Lower lobe of right lung (tissue), 2 donors: Measurements from ENCODE around the gene BST1. TPM values are rescaled to one million over a fixed set of nuclear protein-coding genes. Genes with fewer than 3 reads are reported as not detected.
"Not testable (repeated sequence)": the region's sequence is repeated elsewhere in the genome, so short reads cannot be mapped to it uniquely, and the experiment has no call there.

Source experiments
- ATAC-seq, 2 donors: fragments of 200-7000 bp; cut with Tn5 transposase; one replicate each; pipeline ENCODE4 v1.9.1; 2020 to 2022; ENCODE audit warnings: mild to moderate bottlenecking in 2 of 2, moderate library complexity in 2 of 2
- DNase-seq: peaks from one replicate; pipeline ENCODE4 v3.0.0-alpha.2; 2020
- H3K27ac ChIP-seq: fragments of 200-600 bp; one replicate; pipeline ENCODE4 v1.8.0; 2022
- H3K27me3 ChIP-seq: fragments of 200-600 bp; one replicate; pipeline ENCODE4 v1.8.0; 2022; ENCODE audit warnings: low read depth
- H3K36me3 ChIP-seq: fragments of 200-600 bp; one replicate; pipeline ENCODE4 v1.8.0; 2022; ENCODE audit warnings: mild to moderate bottlenecking
- H3K4me1 ChIP-seq: fragments of 200-600 bp; one replicate; pipeline ENCODE4 v1.8.0; 2022
- H3K4me3 ChIP-seq: fragments of 200-600 bp; one replicate; pipeline ENCODE4 v1.8.0; 2022; ENCODE audit warnings: mild to moderate bottlenecking
- H3K9me3 ChIP-seq: fragments of 200-600 bp; one replicate; pipeline ENCODE4 v1.8.0; 2022
- intact Hi-C: fragments of 100-400 bp; cut with DNase I; formaldehyde crosslinking; loops from one replicate; pipeline ENCODE4 v1.11.0; 2022
- total RNA-seq: library from RNA; stranded (reverse); fragmentation: NEBNext Ultra II Directional; extraction: Animal tissue kit (Norgen Biotek cat#: 25700); gene quantifications from one replicate; pipeline ENCODE4 v1.2.1, GENCODE V29; 2021
- TF ChIP-seq, protein P1 (sequence below): fragments of 200-600 bp; IDR thresholded peaks from one replicate; pipeline ENCODE4 v1.8.0; 2022; ENCODE audit warnings: antibody characterized with exemption, mild to moderate bottlenecking
- donor health status: DM: no; HTN: yes; CAD: no; lungs with severe emphysema.

The BST1 gene
- total RNA-seq, 1 donor from 2014 or later, result 17.8 TPM

DNA sequence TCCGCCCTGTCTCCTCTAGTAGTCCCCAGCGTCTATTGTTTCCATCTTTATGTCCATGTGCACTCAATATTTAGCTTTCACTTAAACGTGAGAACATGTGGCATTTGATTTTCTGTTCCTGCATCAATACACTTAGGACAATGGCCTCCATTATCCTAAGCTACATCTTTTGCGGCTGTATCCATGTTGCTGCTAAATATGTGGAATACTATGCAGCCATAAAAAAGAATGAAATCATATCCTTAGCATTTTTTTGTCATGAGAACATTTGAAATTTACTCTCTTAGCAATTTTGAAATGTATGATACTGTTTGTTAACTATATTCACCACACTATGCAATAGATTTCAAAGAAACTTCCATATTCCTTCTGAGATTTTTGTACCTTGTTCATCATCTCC lies 55.4 kb downstream of the BST1 start:
- ATAC-seq, result no peak
- H3K4me1 ChIP-seq, result peaks cover 8% of the 10 kb centered on the region
- no peaks in the 10 kb centered on the region for H3K36me3 ChIP-seq
- H3K4me3 ChIP-seq, result no peak overlapping the region
- no peaks in the 10 kb centered on the region for H3K9me3 ChIP-seq
- intact Hi-C loops, result no loop called here
- H3K27ac ChIP-seq, result no peak overlapping the region
- DNase-seq, result no peak
- TF ChIP-seq, protein P1, sequence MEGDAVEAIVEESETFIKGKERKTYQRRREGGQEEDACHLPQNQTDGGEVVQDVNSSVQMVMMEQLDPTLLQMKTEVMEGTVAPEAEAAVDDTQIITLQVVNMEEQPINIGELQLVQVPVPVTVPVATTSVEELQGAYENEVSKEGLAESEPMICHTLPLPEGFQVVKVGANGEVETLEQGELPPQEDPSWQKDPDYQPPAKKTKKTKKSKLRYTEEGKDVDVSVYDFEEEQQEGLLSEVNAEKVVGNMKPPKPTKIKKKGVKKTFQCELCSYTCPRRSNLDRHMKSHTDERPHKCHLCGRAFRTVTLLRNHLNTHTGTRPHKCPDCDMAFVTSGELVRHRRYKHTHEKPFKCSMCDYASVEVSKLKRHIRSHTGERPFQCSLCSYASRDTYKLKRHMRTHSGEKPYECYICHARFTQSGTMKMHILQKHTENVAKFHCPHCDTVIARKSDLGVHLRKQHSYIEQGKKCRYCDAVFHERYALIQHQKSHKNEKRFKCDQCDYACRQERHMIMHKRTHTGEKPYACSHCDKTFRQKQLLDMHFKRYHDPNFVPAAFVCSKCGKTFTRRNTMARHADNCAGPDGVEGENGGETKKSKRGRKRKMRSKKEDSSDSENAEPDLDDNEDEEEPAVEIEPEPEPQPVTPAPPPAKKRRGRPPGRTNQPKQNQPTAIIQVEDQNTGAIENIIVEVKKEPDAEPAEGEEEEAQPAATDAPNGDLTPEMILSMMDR, result no peak
- no peaks in the 10 kb centered on the region for H3K27me3 ChIP-seq

DNA sequence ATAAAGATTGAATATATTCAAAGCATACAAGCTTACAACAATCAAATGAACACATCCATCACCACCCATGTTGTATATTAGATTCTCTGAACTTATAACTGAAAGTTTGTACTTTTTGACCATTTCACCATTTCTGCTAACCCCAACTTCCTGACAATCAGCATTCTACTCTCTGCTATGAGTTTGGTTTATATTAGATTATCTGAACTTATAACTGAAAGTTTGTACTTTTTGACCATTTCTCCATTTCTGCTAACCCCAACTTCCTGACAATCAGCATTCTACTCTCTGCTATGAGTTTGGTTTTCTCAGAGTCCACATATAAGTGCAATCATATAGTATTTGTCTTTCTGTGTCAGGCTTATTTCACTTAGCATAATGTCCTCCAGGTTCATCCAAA lies 59.6 kb downstream of the BST1 start:
- H3K27ac ChIP-seq, H3K4me1 ChIP-seq, H3K9me3 ChIP-seq, H3K36me3 ChIP-seq, ATAC-seq, DNase-seq, intact Hi-C loops, H3K4me3 ChIP-seq, H3K27me3 ChIP-seq: not testable (repeated sequence)

DNA sequence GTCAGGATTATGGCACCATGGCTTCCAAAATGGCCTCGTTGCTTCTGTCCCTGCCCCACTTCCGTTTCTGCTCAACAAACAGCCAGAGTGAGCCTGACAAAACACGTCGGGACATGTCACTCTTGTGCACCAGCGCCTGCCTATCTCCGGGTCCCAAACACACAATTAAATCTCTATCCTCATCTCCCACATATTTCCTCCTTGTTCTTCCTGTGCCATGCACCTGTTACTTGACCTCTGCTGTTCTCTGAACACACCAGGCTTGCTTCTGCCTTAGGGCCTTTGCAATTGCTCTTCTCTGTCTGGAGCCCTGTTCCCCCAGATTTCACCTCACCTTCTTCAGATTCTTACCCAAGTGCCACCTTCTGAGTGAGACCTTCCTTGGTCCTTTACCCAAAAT lies 62.5 kb downstream of the BST1 start:
- Histone ChIP-seq H3K27ac (no peak overlapping the region), H3K4me3 (no peak overlapping the region), H3K9me3 (no peaks in the 10 kb centered on the region), H3K4me1 (no peaks in the 10 kb centered on the region), H3K27me3 (no peaks in the 10 kb centered on the region), H3K36me3 (no peaks in the 10 kb centered on the region)
- DNase-seq, result no peak
- ATAC-seq, result no peak
- TF ChIP-seq, protein P1, result no peak
- intact Hi-C loops, result no loop called here

DNA sequence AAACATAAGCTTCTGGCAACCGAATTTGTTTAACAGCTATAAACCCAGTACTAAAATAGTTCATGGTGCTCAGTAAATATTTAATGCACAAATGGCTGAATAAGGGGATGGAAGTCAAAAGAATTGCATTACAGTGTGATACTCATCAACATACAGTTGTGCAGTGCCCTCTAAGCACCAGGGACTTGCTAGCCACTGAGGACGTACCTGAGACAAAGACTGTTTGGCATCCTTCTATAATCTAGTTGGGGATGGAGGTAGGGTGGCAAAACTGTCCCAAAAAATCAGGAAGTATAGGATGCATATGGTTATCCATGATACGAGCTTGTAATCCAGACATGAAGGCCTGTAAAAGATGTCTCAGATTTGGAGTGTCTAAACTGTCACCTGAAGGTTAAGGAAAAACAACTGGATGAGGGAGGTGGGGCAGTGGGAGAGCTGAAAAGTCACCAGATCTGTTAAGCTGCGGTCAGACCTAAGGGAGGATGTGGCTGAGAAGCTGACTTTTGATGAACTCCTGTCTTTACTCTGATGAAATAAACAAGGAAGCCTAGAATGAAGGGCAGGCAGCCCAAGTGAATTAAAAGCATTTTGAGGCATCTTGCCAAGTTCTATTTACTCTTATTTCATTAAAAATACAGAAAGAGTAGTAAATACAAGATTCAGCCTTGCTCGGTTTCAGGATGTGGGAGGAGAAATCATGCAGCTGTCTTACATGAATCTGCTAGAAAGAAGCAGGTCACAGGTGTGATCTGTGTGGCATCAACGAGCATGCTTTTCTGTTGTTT lies 63.2 kb downstream of the BST1 start:
- TF ChIP-seq, protein P1, result no peak
- Histone ChIP-seq H3K9me3 (no peaks in the 10 kb centered on the region), H3K27me3 (no peaks in the 10 kb centered on the region), H3K4me3 (no peak overlapping the region), H3K27ac (no peak overlapping the region), H3K4me1 (no peaks in the 10 kb centered on the region), H3K36me3 (no peaks in the 10 kb centered on the region)
- intact Hi-C loops, result no loop called here
- ATAC-seq, result no peak
- no peak for DNase-seq

- Histone ChIP-seq H3K36me3 (no peaks in the 10 kb centered on the region), H3K4me3 (no peak overlapping the region), H3K27me3 (no peaks in the 10 kb centered on the region), H3K27ac (no peak overlapping the region), H3K9me3 (no peaks in the 10 kb centered on the region), H3K4me1 (no peaks in the 10 kb centered on the region)
- no peak for DNase-seq
- ATAC-seq, result no peak
- TF ChIP-seq, protein P1, result no peak
- intact Hi-C loops, result no loop called here
Observed at GRCh38 chr4:15766821-15767220, 64.0 kb downstream of the BST1 start.

DNA sequence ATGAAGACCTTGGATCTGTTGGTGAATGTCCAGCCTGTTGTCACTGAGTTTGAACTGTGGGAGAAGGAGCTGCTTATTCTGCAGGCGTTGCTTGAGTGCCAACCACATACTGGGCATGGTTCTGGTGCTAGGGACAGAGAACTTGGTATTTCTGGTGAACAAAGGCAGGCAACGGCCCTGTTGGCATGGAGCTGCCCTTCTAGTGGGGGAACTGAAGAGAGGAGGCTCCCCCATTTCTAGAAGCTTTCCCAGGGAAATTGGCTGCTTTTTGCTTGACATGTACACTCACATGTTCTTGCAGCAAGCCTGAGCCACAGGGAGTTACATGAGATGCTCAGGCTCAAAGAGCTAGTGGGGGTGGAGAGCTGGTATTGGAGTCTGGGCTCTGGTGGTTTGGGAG lies 66.3 kb downstream of the BST1 start:
- TF ChIP-seq, protein P1, result no peak
- intact Hi-C loops, result no loop called here
- DNase-seq, result no peak
- no peak overlapping the region for H3K4me3 ChIP-seq
- no peak overlapping the region for H3K27ac ChIP-seq
- peaks cover 6% of the 10 kb centered on the region for H3K4me1 ChIP-seq
- no peaks in the 10 kb centered on the region for H3K36me3 ChIP-seq
- H3K27me3 ChIP-seq, result no peaks in the 10 kb centered on the region
- no peaks in the 10 kb centered on the region for H3K9me3 ChIP-seq
- no peak for ATAC-seq
